HepG2 (cell line): ENCODE measurements around the gene AFAP1. TPM values are rescaled to one million over a fixed set of nuclear protein-coding genes. Genes with fewer than 3 reads are reported as not detected.

Experiments
- ATF6 ChIP-seq: sonication (generic); formaldehyde crosslinking; conservative IDR thresholded peaks from 2 replicates; pipeline ENCODE4 v1.4.0; 2020; ENCODE audit warnings: missing genetic modification reagents
- ATM ChIP-seq: fragments of 450-650 bp; IDR thresholded peaks from 2 replicates; pipeline ENCODE4 v1.7.1; 2017; ENCODE audit warnings: mild to moderate bottlenecking, borderline replicate concordance
- FIP1L1 ChIP-seq: fragments of 200-400 bp; formaldehyde crosslinking; IDR thresholded peaks from 2 replicates; pipeline ENCODE4 v1.6.1; 2018; ENCODE audit warnings: low read depth, mild to moderate bottlenecking, low read length, moderate library complexity, borderline replicate concordance; ENCODE audit not compliant: insufficient read depth
- HHEX ChIP-seq: IDR thresholded peaks from 2 replicates; pipeline ENCODE4 v1.6.1; 2016; ENCODE audit warnings: control low read depth
- NFKB2 ChIP-seq: sonication (generic); formaldehyde crosslinking; IDR thresholded peaks from 2 replicates; pipeline ENCODE4 v1.4.0; 2020; ENCODE audit warnings: missing genetic modification reagents, borderline replicate concordance
- PATZ1 ChIP-seq: sonication (generic); formaldehyde crosslinking; IDR thresholded peaks from 2 replicates; pipeline ENCODE4 v1.4.0; 2020; ENCODE audit warnings: missing genetic modification reagents
- PHB2 ChIP-seq: fragments of 450-650 bp; IDR thresholded peaks from 2 replicates; pipeline ENCODE4 v1.6.1; 2018; ENCODE audit not compliant: partially characterized antibody
- RBFOX2 ChIP-seq: fragments of 200-400 bp; formaldehyde crosslinking; IDR thresholded peaks from 2 replicates; pipeline ENCODE4 v1.6.1; 2017; ENCODE audit warnings: low read depth, mild to moderate bottlenecking, low read length
- TMF1 ChIP-seq: sonication (generic); formaldehyde crosslinking; IDR thresholded peaks from 2 replicates; pipeline ENCODE4 v1.8.1; 2022; ENCODE audit warnings: low read depth, missing genetic modification reagents
- ZBTB10 ChIP-seq: sonication (generic); formaldehyde crosslinking; IDR thresholded peaks from 2 replicates; pipeline ENCODE4 v1.4.0; 2020; ENCODE audit warnings: missing genetic modification reagents, borderline replicate concordance
- ZBTB34 ChIP-seq: sonication (generic); formaldehyde crosslinking; IDR thresholded peaks from 2 replicates; pipeline ENCODE4 v1.8.0; 2022; ENCODE audit warnings: mild to moderate bottlenecking, missing genetic modification reagents
- ZC3H4 ChIP-seq: sonication (generic); formaldehyde crosslinking; IDR thresholded peaks from 2 replicates; pipeline ENCODE4 v1.4.0; 2020; ENCODE audit warnings: missing genetic modification reagents, borderline replicate concordance
- ZFP41 ChIP-seq: sonication (generic); formaldehyde crosslinking; IDR thresholded peaks from 2 replicates; pipeline ENCODE4 v1.4.0; 2020; ENCODE audit warnings: mild to moderate bottlenecking, missing genetic modification reagents, borderline replicate concordance
- ZHX1 ChIP-seq: sonication (generic); formaldehyde crosslinking; IDR thresholded peaks from 2 replicates; pipeline ENCODE4 v1.8.1; 2022; ENCODE audit warnings: low read depth, mild to moderate bottlenecking, missing genetic modification reagents
- ZNF256 ChIP-seq: sonication (generic); formaldehyde crosslinking; conservative IDR thresholded peaks from 2 replicates; pipeline ENCODE4 v1.4.0; 2020; ENCODE audit warnings: missing genetic modification reagents
- ZNF614 ChIP-seq: IDR thresholded peaks from 2 replicates; pipeline ENCODE4 v1.6.1; 2018; ENCODE audit warnings: missing biosample characterization, missing genetic modification reagents, inconsistent platforms, borderline replicate concordance
- ZNF672 ChIP-seq: sonication (generic); formaldehyde crosslinking; IDR thresholded peaks from 2 replicates; pipeline ENCODE4 v1.8.1; 2022; ENCODE audit warnings: missing genetic modification reagents
- ZSCAN21 ChIP-seq: sonication (generic); formaldehyde crosslinking; IDR thresholded peaks from 2 replicates; pipeline ENCODE4 v1.8.0; 2022; ENCODE audit warnings: mild to moderate bottlenecking, missing genetic modification reagents, moderate library complexity, borderline replicate concordance
- polyA plus RNA-seq, 8 experiments: library from polyadenylated mRNA; depleted of rRNA in 3 of 8; stranded (reverse) in 7 of 8; unstranded in 1 of 8; fragments of >200 nt; fragmentation: Illumina TruSeq in 4 of 8; extraction: Trizol in 4 of 8; gene quantifications; 2 replicates each; pipeline versions ENCODE4 v1.2.1 to v1.2.3, GENCODE V29; 2011 to 2016; ENCODE audit warnings: low read depth in 4 of 8, missing spikeins in 1 of 8, mixed read lengths in 1 of 8; ENCODE audit not compliant: insufficient read depth in 1 of 8
- total RNA-seq, 5 experiments: library from RNA; depleted of rRNA; stranded (reverse); fragments of >200 nt; fragmentation: Illumina TruSeq; extraction: Trizol; gene quantifications; 2 replicates each; pipeline ENCODE4 v1.2.3, GENCODE V29; 2016; ENCODE audit warnings: low read depth in 1 of 5

AFAP1 gene
- total and polyA plus RNA-seq, 2 of the 13 experiments (the other 11 are each of a cell fraction or from before 2014, with no cell fraction given): 2.5 TPM

GRCh38 chr4:7805533-7806337 is 133.9 kb downstream of the AFAP1 start (continued):
- TF ChIP-seq ZHX1 (CRISPR knock-in tag) (no peak), ZNF672 (no peak), PATZ1 (CRISPR knock-in tag) (peak; percentile 69), ZNF614 (CRISPR knock-in tag) (0 out of 2 replicates have a peak, but pooled peaks have one; percentile 33), HHEX (CRISPR knock-in tag) (peak; percentile 86), ZBTB34 (CRISPR knock-in tag) (no peak), ZC3H4 (CRISPR knock-in tag) (no peak), FIP1L1 (no peak), NFKB2 (CRISPR knock-in tag) (no peak), ZNF256 (no peak), ZBTB10 (CRISPR knock-in tag) (no peak), RBFOX2 (0 out of 2 replicates have a peak, but pooled peaks have one; percentile 39), TMF1 (CRISPR knock-in tag) (no peak), ZSCAN21 (CRISPR knock-in tag) (no peak), PHB2 (no peak), ZFP41 (CRISPR knock-in tag) (no peak), ATF6 (no peak), ATM (no peak)
